Thyroid gland (tissue), 4 donors: ENCODE data around the gene SLC25A26.

ENCODE experiments used
- CTCF ChIP-seq, 6 experiments: fragments of 200-600 bp in 3 of 6; fragments of 450-650 bp in 3 of 6; sonication (generic) in 3 of 6; IDR thresholded peaks; one replicate each; pipeline ENCODE4 v1.5.1; 2016 to 2019; ENCODE audit warnings: antibody characterized with exemption in 6 of 6, mild to moderate bottlenecking in 2 of 6, inconsistent platforms in 1 of 6, moderate library complexity in 1 of 6
- POLR2A ChIP-seq, 2 donors: fragments of 450-650 bp; IDR thresholded peaks; one replicate each; pipeline ENCODE4 v1.6.1; 2017; ENCODE audit warnings: antibody characterized with exemption in 2 of 2, mild to moderate bottlenecking in 2 of 2, moderate library complexity in 1 of 2

- TF ChIP-seq CTCF (IDR thresholded peaks at IDR 0.05) (no peak), POLR2A (IDR thresholded peaks at IDR 0.05) (no peak)
Measured at GRCh38 chr3:66186545-66186944, 34.3 kb upstream of the SLC25A26 start.
